Smooth muscle cell (in vitro differentiated cells): ENCODE results near the gene SAMD10. TPM values are rescaled to one million over a fixed set of nuclear protein-coding genes. Genes with fewer than 3 reads are reported as not detected.

ENCODE experiments used
- DNase-seq: peaks from one replicate; lab custom pipeline; 2025; ENCODE audit not compliant: unreplicated experiment; lab: John Stamatoyannopoulos, UW
- H2AFZ ChIP-seq: fragments of 200-600 bp; sonication (generic); 2 replicates; pipeline ENCODE4 v1.6.0; 2016; ENCODE audit warnings: antibody characterized with exemption, low read depth, mild to moderate bottlenecking
- H3F3A ChIP-seq: fragments of 200-600 bp; sonication (generic); 2 replicates; pipeline ENCODE4 v1.6.0; 2017; ENCODE audit warnings: antibody characterized with exemption, low read depth
- H3K27ac ChIP-seq: fragments of 200-600 bp; sonication (generic); 2 replicates; pipeline ENCODE4 v1.5.1; 2016; ENCODE audit warnings: low read depth, mild to moderate bottlenecking
- H3K27me3 ChIP-seq: fragments of 200-600 bp; sonication (generic); 2 replicates; pipeline ENCODE4 v1.6.1; 2016; ENCODE audit warnings: low read depth, mild to moderate bottlenecking
- H3K36me3 ChIP-seq: fragments of 200-600 bp; sonication (generic); 2 replicates; pipeline ENCODE4 v1.5.1; 2016; ENCODE audit warnings: low read depth
- H3K4me1 ChIP-seq: fragments of 200-600 bp; sonication (generic); 2 replicates; pipeline ENCODE4 v1.5.1; 2016; ENCODE audit warnings: low read depth
- H3K4me2 ChIP-seq: fragments of 200-600 bp; sonication (generic); 2 replicates; pipeline ENCODE4 v1.6.0; 2016; ENCODE audit warnings: mild to moderate bottlenecking
- H3K4me3 ChIP-seq: fragments of 200-600 bp; sonication (generic); 2 replicates; pipeline ENCODE4 v1.5.1; 2016; ENCODE audit warnings: mild to moderate bottlenecking
- H3K79me2 ChIP-seq: fragments of 200-600 bp; sonication (generic); 2 replicates; pipeline ENCODE4 v1.6.0; 2016; ENCODE audit warnings: low read depth, mild to moderate bottlenecking
- H3K9ac ChIP-seq: fragments of 200-600 bp; sonication (generic); 2 replicates; pipeline ENCODE4 v1.6.0; 2016; ENCODE audit warnings: low read depth
- H3K9me3 ChIP-seq: fragments of 200-600 bp; sonication (generic); replicated peaks from 2 replicates; pipeline ENCODE4 v1.5.1; 2016; ENCODE audit warnings: low read depth
- H4K20me1 ChIP-seq: fragments of 200-600 bp; sonication (generic); 2 replicates; pipeline ENCODE4 v1.6.0; 2016; ENCODE audit warnings: low read depth
- CTCF ChIP-seq: fragments of 200-600 bp; sonication (generic); IDR thresholded peaks from 2 replicates; pipeline ENCODE4 v1.5.1; 2017; ENCODE audit warnings: borderline replicate concordance, mild to moderate bottlenecking, antibody characterized with exemption; ENCODE audit not compliant: insufficient read depth, poor library complexity, severe bottlenecking
- WGBS: methylation state at CpG from one replicate; pipeline ENCODE4 v1.1.7; 2016; ENCODE audit warnings: low lambda C conversion rate; 5-methylcytosine and 5-hydroxymethylcytosine counted together
- polyA plus RNA-seq: library from polyadenylated mRNA; unstranded; fragments of >200 nt; fragmentation: Nextera tagmentation; extraction: Ambion mirVana; gene quantifications from 2 replicates; pipeline ENCODE4 v1.2.1, GENCODE V29; 2016
- total RNA-seq: library from RNA; depleted of rRNA; stranded (reverse); fragments of >200 nt; gene quantifications from 2 replicates; pipeline ENCODE4 v1.2.3, GENCODE V29; 2014

Gene SAMD10
- total and polyA plus RNA-seq, 2 experiments from 2014 or later = 0.13 to 1.2 TPM

GRCh38 chr20:63950701-63951397 lies 28.6 kb downstream of the SAMD10 start:
- H4K20me1 ChIP-seq = peaks cover 98% of the 10 kb centered on the region
- peaks cover 65% of the 10 kb centered on the region for H3K79me2 ChIP-seq
- H3K27ac ChIP-seq = no peak overlapping the region
- no peak for TF ChIP-seq CTCF
- no peak overlapping the region for H3K4me2 ChIP-seq
- H3K4me3 ChIP-seq = no peak overlapping the region
- no peaks in the 10 kb centered on the region for H3F3A ChIP-seq
- H3K9me3 ChIP-seq = no peaks in the 10 kb centered on the region
- no peak overlapping the region for H2AFZ ChIP-seq
- 92% methylated on average over 20 of the region's 20 CpGs for WGBS
- no peak for DNase-seq
- no peak overlapping the region for H3K9ac ChIP-seq
- peaks cover 4% of the 10 kb centered on the region for H3K4me1 ChIP-seq
- H3K27me3 ChIP-seq = no peaks in the 10 kb centered on the region
- H3K36me3 ChIP-seq = no peaks in the 10 kb centered on the region

GRCh38 chr20:63947638-63948456 lies 31.6 kb downstream of the SAMD10 start:
- H3F3A ChIP-seq = no peaks in the 10 kb centered on the region
- no peak for DNase-seq
- no peaks in the 10 kb centered on the region for H3K27me3 ChIP-seq
- H3K36me3 ChIP-seq = no peaks in the 10 kb centered on the region
- H3K79me2 ChIP-seq = peaks cover 40% of the 10 kb centered on the region
- H3K9ac ChIP-seq = no peak overlapping the region
- no peak overlapping the region for H3K4me2 ChIP-seq
- no peaks in the 10 kb centered on the region for H3K9me3 ChIP-seq
- 97% methylated on average over 27 of the region's 27 CpGs for WGBS
- H4K20me1 ChIP-seq = peaks cover 100% of the 10 kb centered on the region
- H3K4me1 ChIP-seq = no peaks in the 10 kb centered on the region
- H3K4me3 ChIP-seq = no peak overlapping the region
- TF ChIP-seq CTCF = no peak
- no peak overlapping the region for H3K27ac ChIP-seq
- H2AFZ ChIP-seq = no peak overlapping the region

- Histone ChIP-seq H3K27ac (no peak overlapping the region), H3K79me2 (peaks cover 33% of the 10 kb centered on the region), H3K4me2 (no peak overlapping the region), H3K9me3 (no peaks in the 10 kb centered on the region), H3K36me3 (no peaks in the 10 kb centered on the region), H3K4me1 (no peaks in the 10 kb centered on the region), H3K4me3 (no peak overlapping the region), H4K20me1 (peaks cover 99% of the 10 kb centered on the region), H2AFZ (no peak overlapping the region), H3K9ac (no peak overlapping the region), H3K27me3 (no peaks in the 10 kb centered on the region), H3F3A (peaks cover 6% of the 10 kb centered on the region)
- 97% methylated on average over 15 of the region's 15 CpGs for WGBS
- no peak for DNase-seq
- TF ChIP-seq CTCF = no peak
Measured at GRCh38 chr20:63946986-63947637, 32.3 kb downstream of the SAMD10 start.
